Endothelial cell of umbilical vein (primary cell): ENCODE measurements around the gene MSX2. TPM values are rescaled to one million over a fixed set of nuclear protein-coding genes. Genes with fewer than 3 reads are reported as not detected.

ENCODE experiments used
- BruUV-seq: library from RNA; stranded (reverse); fragments of 400-500 nt; replicated peaks from 2 replicates; lab custom pipeline; 2021; lab: Mats Ljungman, UMichigan
- CTCF ChIA-PET: fragments of 300-600, 350-600 bp; sonication (Branson Sonifier 250); formaldehyde crosslinking; loops from one replicate; lab custom pipeline; 2021; ENCODE audit warnings: antibody characterized with exemption, inconsistent platforms; lab: Charles Lee
- POLR2A ChIA-PET: fragments of 300-600, 350-600 bp; sonication (Branson Sonifier 250); formaldehyde crosslinking; loops from one replicate; lab custom pipeline; 2021; ENCODE audit warnings: antibody characterized with exemption, inconsistent platforms; lab: Charles Lee
- DNase-seq: peaks from one replicate; pipeline ENCODE4 v3.0.0-alpha.2; 2011; ENCODE audit warnings: low read depth, low spot score
- FAIRE-seq: peaks from 2 replicates; lab custom pipeline; 2011; peaks lifted over from hg19 to GRCh38; lab: Jason Lieb, UNC
- H2AFZ ChIP-seq: 2 replicates; pipeline ENCODE4 v1.6.0; 2012; ENCODE audit warnings: low read depth, low read length, control low read depth, inconsistent platforms
- H3K27ac ChIP-seq: 2 replicates; pipeline ENCODE4 v1.5.1; 2011; ENCODE audit warnings: low read depth, mild to moderate bottlenecking, control low read depth, low read length, moderate library complexity; ENCODE audit not compliant: insufficient read depth
- H3K27me3 ChIP-seq, 2 experiments: 2 replicates each; pipeline versions ENCODE4 v1.6.0 to v1.6.1; 2011; ENCODE audit warnings: low read length in 2 of 2, mixed read lengths in 1 of 2; ENCODE audit not compliant: control insufficient read depth in 2 of 2, insufficient read depth in 2 of 2
- H3K36me3 ChIP-seq, 2 experiments: 2 replicates in 1 of 2; 3 replicates in 1 of 2; pipeline ENCODE4 v1.5.1; 2011; ENCODE audit warnings: low read length in 2 of 2, mild to moderate bottlenecking in 1 of 2, moderate library complexity in 1 of 2; ENCODE audit not compliant: control insufficient read depth in 2 of 2, insufficient read depth in 2 of 2; ENCODE audit errors: extremely low read depth in 1 of 2
- H3K4me1 ChIP-seq: 3 replicates; pipeline ENCODE4 v1.5.1; 2011; ENCODE audit warnings: mild to moderate bottlenecking, low read length; ENCODE audit not compliant: control insufficient read depth, insufficient read depth; ENCODE audit errors: extremely low read depth
- H3K4me2 ChIP-seq: 2 replicates; pipeline ENCODE4 v1.6.1; 2011; ENCODE audit warnings: low read length, control low read depth, mixed read lengths; ENCODE audit not compliant: insufficient read depth
- H3K4me3 ChIP-seq, 3 experiments: fragments of 200-600 bp in 1 of 3; sonication (generic), shearing (Covaris generic) in 1 of 3; replicated peaks in 1 of 3; 2 replicates each; pipeline ENCODE4 v1.5.1; 2011 to 2016; ENCODE audit warnings: control low read depth in 3 of 3, low read length in 3 of 3, mild to moderate bottlenecking in 2 of 3, inconsistent platforms in 1 of 3, low read depth in 1 of 3, moderate library complexity in 1 of 3; ENCODE audit not compliant: insufficient read depth in 1 of 3
- H3K79me2 ChIP-seq: 2 replicates; pipeline ENCODE4 v1.6.0; 2012; ENCODE audit warnings: low read length, inconsistent platforms; ENCODE audit not compliant: control insufficient read depth, insufficient read depth
- H3K9ac ChIP-seq: replicated peaks from 2 replicates; pipeline ENCODE3; 2011; ENCODE audit warnings: low read length, control low read depth; ENCODE audit not compliant: insufficient read depth; ENCODE audit errors: extremely low read depth
- H3K9me1 ChIP-seq: replicated peaks from 3 replicates; pipeline ENCODE4 v1.6.0; 2011; ENCODE audit warnings: mild to moderate bottlenecking, low read length; ENCODE audit not compliant: control insufficient read depth, insufficient read depth; ENCODE audit errors: extremely low read depth
- H3K9me3 ChIP-seq: replicated peaks from 2 replicates; pipeline ENCODE4 v1.5.1; 2012; ENCODE audit warnings: low read length, inconsistent platforms; ENCODE audit not compliant: control insufficient read depth, insufficient read depth
- H4K20me1 ChIP-seq: replicated peaks from 2 replicates; pipeline ENCODE3; 2011; ENCODE audit warnings: mild to moderate bottlenecking, low read length; ENCODE audit not compliant: control insufficient read depth, insufficient read depth; ENCODE audit errors: extremely low read depth
- EZH2 ChIP-seq: IDR thresholded peaks from 2 replicates; pipeline ENCODE4 v1.6.1; 2012; ENCODE audit warnings: borderline replicate concordance, low read depth, mild to moderate bottlenecking, moderate library complexity, low read length, inconsistent platforms; ENCODE audit not compliant: severe bottlenecking
- FOS ChIP-seq: IDR thresholded peaks from 2 replicates; pipeline ENCODE4 v1.6.1; 2011; ENCODE audit warnings: mild to moderate bottlenecking, low read length, moderate library complexity, borderline replicate concordance; ENCODE audit not compliant: insufficient read depth
- GATA2 ChIP-seq: IDR thresholded peaks from 2 replicates; pipeline ENCODE4 v1.7.0; 2011; ENCODE audit warnings: low read depth, mild to moderate bottlenecking, moderate library complexity, mixed read lengths, low read length; ENCODE audit not compliant: insufficient read length, insufficient read depth
- JUN ChIP-seq: IDR thresholded peaks from 2 replicates; pipeline ENCODE4 v1.6.1; 2011; ENCODE audit warnings: borderline replicate concordance, low read depth; ENCODE audit not compliant: insufficient read length, insufficient read depth
- MAX ChIP-seq: IDR thresholded peaks from 2 replicates; pipeline ENCODE4 v1.6.1; 2011; ENCODE audit not compliant: insufficient read depth, insufficient read length
- MYC ChIP-seq: IDR thresholded peaks from one replicate; pipeline ENCODE4 v1.6.1; 2011; ENCODE audit warnings: mild to moderate bottlenecking, low read depth, low read length
- POLR2A ChIP-seq: IDR thresholded peaks from 2 replicates; pipeline ENCODE4 v1.6.1; 2012; ENCODE audit warnings: low read depth, mild to moderate bottlenecking, control low read depth, low read length
- POLR2AphosphoS5 ChIP-seq: IDR thresholded peaks from 2 replicates; pipeline ENCODE4 v1.6.1; 2012; ENCODE audit warnings: low read depth, mild to moderate bottlenecking, control low read depth, low read length, moderate library complexity; ENCODE audit not compliant: insufficient read depth
- dilution Hi-C: fragments of 300-500 bp; cut with MboI; formaldehyde crosslinking; loops from one replicate; pipeline ENCODE4 v1.15.0; 2019; ENCODE audit warnings: low sequenced_read_pairs; ENCODE audit not compliant: extremely low pct_ligation_motif_present
- intact Hi-C: fragments of 100-400 bp; cut with micrococcal nuclease; formaldehyde crosslinking; loops from one replicate; pipeline ENCODE4 v1.10.0; 2022
- polyA plus RNA-seq, 4 experiments: library from polyadenylated mRNA; depleted of rRNA in 3 of 4; stranded (reverse) in 3 of 4; unstranded in 1 of 4; fragments of >200 nt; gene quantifications; 2 replicates each; pipeline versions ENCODE4 v1.2.1 to v1.2.3, GENCODE V29; 2011 to 2012; ENCODE audit warnings: missing spikeins in 1 of 4
- total RNA-seq: library from RNA; stranded (reverse); gene quantifications from 2 replicates; pipeline ENCODE4 v1.2.3, GENCODE V29; 2021
- TF ChIP-seq, protein P1 (sequence below), 2 donors: IDR thresholded peaks; 1 replicate in 1 of 2; 2 replicates in 1 of 2; pipeline ENCODE4 v1.5.1; 2011; ENCODE audit warnings: low read length in 2 of 2, mild to moderate bottlenecking in 2 of 2, moderate library complexity in 2 of 2, control low read depth in 1 of 2, inconsistent platforms in 1 of 2, low read depth in 1 of 2; ENCODE audit not compliant: insufficient read depth in 1 of 2; ENCODE audit errors: extremely low read depth in 1 of 2

MSX2 gene
- total and polyA plus RNA-seq, 2 donors (not counting 3 experiments of a cell fraction or from before 2014, with no cell fraction given), result not detected

- no peaks in the 10 kb centered on the region for H3K9me3 ChIP-seq
- no peak for DNase-seq
- H3K9me1 ChIP-seq, result no peaks in the 10 kb centered on the region
- ChIA-PET POLR2A (no interaction called here), CTCF (no interaction called here)
- H3K4me2 ChIP-seq, result no peak overlapping the region
- no peak for FAIRE-seq
- no peaks in the 10 kb centered on the region for H3K79me2 ChIP-seq
- intact Hi-C loops, result no loop called here
- no peak overlapping the region for H3K4me3 ChIP-seq
- H3K27ac ChIP-seq, result no peak overlapping the region
- TF ChIP-seq POLR2A (no peak), FOS (no peak), POLR2AphosphoS5 (no peak), MYC (no peak), JUN (no peak), GATA2 (no peak), EZH2 (no peak), MAX (no peak)
- TF ChIP-seq, protein P1, sequence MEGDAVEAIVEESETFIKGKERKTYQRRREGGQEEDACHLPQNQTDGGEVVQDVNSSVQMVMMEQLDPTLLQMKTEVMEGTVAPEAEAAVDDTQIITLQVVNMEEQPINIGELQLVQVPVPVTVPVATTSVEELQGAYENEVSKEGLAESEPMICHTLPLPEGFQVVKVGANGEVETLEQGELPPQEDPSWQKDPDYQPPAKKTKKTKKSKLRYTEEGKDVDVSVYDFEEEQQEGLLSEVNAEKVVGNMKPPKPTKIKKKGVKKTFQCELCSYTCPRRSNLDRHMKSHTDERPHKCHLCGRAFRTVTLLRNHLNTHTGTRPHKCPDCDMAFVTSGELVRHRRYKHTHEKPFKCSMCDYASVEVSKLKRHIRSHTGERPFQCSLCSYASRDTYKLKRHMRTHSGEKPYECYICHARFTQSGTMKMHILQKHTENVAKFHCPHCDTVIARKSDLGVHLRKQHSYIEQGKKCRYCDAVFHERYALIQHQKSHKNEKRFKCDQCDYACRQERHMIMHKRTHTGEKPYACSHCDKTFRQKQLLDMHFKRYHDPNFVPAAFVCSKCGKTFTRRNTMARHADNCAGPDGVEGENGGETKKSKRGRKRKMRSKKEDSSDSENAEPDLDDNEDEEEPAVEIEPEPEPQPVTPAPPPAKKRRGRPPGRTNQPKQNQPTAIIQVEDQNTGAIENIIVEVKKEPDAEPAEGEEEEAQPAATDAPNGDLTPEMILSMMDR (IDR thresholded peaks at IDR 0.05; ENCODE audit: extremely low read depth in 1 of 2, insufficient read depth in 1 of 2, low read depth in 1 of 2, low read length in 2 of 2), result no peak
- no TSS peak for BruUV-seq
- H3K27me3 ChIP-seq, result peaks cover 20 to 49% of the 10 kb centered on the region in 2 experiments
- no peak overlapping the region for H3K9ac ChIP-seq
- no peaks in the 10 kb centered on the region for H3K4me1 ChIP-seq
- dilution Hi-C loops, result no loop called here
- H3K36me3 ChIP-seq, result no peaks in the 10 kb centered on the region
- H2AFZ ChIP-seq, result no peak overlapping the region
- H4K20me1 ChIP-seq, result no peaks in the 10 kb centered on the region
Measured at GRCh38 chr5:174733836-174734235, 9.5 kb downstream of the MSX2 start.
